HEK293T (cell line): ENCODE data around the gene NDUFC2.

ENCODE experiments used
- CTCF ChIA-PET: fragments of 350-600 bp; formaldehyde crosslinking; extraction: SDS; loops from one replicate; lab custom pipeline; 2021; ENCODE audit warnings: antibody characterized with exemption, inconsistent platforms; lab: Yijun Ruan, JAX
- POLR2A ChIA-PET: fragments of 350-600 bp; formaldehyde crosslinking; extraction: SDS; loops from one replicate; lab custom pipeline; 2020; ENCODE audit warnings: antibody characterized with exemption, inconsistent platforms; lab: Yijun Ruan, JAX
- DNase-seq: peaks from one replicate; pipeline ENCODE4 v3.0.0; 2012; ENCODE audit warnings: mixed read lengths; ENCODE audit errors: extremely low spot score
- ARNT ChIP-seq: fragments of 450-650 bp; IDR thresholded peaks from 2 replicates; pipeline ENCODE4 v1.6.1; 2017; ENCODE audit warnings: mild to moderate bottlenecking
- CTBP1 ChIP-seq: fragments of 450-650 bp; IDR thresholded peaks from 2 replicates; pipeline ENCODE4 v1.6.1; 2016; ENCODE audit warnings: borderline replicate concordance
- ELF4 ChIP-seq: fragments of 450-650 bp; IDR thresholded peaks from 2 replicates; pipeline ENCODE4 v1.6.1; 2017; ENCODE audit warnings: antibody characterized with exemption
- FOXA1 ChIP-seq: fragments of 450-650 bp; IDR thresholded peaks from 2 replicates; pipeline ENCODE4 v1.6.1; 2016; ENCODE audit warnings: mild to moderate bottlenecking
- FOXK2 ChIP-seq: fragments of 450-650 bp; IDR thresholded peaks from 2 replicates; pipeline ENCODE4 v1.6.1; 2016; ENCODE audit warnings: mild to moderate bottlenecking
- FOXM1 ChIP-seq: fragments of 450-650 bp; IDR thresholded peaks from 2 replicates; pipeline ENCODE4 v1.6.1; 2017; ENCODE audit warnings: mild to moderate bottlenecking, borderline replicate concordance
- L3MBTL2 ChIP-seq: fragments of 450-650 bp; conservative IDR thresholded peaks from 2 replicates; pipeline ENCODE4 v1.6.1; 2016; ENCODE audit warnings: mild to moderate bottlenecking
- LEF1 ChIP-seq: fragments of 450-650 bp; IDR thresholded peaks from 2 replicates; pipeline ENCODE4 v1.6.1; 2017; ENCODE audit warnings: mild to moderate bottlenecking, borderline replicate concordance
- NFRKB ChIP-seq: fragments of 450-650 bp; IDR thresholded peaks from 2 replicates; pipeline ENCODE4 v1.6.1; 2016; ENCODE audit warnings: mild to moderate bottlenecking, moderate library complexity
- PKNOX1 ChIP-seq: fragments of 450-650 bp; IDR thresholded peaks from 2 replicates; pipeline ENCODE4 v1.6.1; 2016
- SP1 ChIP-seq: fragments of 450-650 bp; IDR thresholded peaks from 2 replicates; pipeline ENCODE4 v1.6.1; 2017
- SUZ12 ChIP-seq: fragments of 450-650 bp; IDR thresholded peaks from 2 replicates; pipeline ENCODE4 v1.6.1; 2016; ENCODE audit warnings: mild to moderate bottlenecking
- TARDBP ChIP-seq: fragments of 450-650 bp; IDR thresholded peaks from 2 replicates; pipeline ENCODE4 v1.6.1; 2016
- ZNF384 ChIP-seq: fragments of 450-650 bp; IDR thresholded peaks from 2 replicates; pipeline ENCODE4 v1.6.1; 2016

NDUFC2 gene

GRCh38 chr11:78021611-78022010 is 58.1 kb downstream of the NDUFC2 start:
- CTCF ChIA-PET, result no interaction called here
- POLR2A ChIA-PET, result no interaction called here
- DNase-seq, result no peak
- TF ChIP-seq LEF1 (no peak), ARNT (no peak), SP1 (no peak), FOXK2 (no peak), SUZ12 (no peak), ELF4 (no peak)

GRCh38 chr11:78020246-78020645 is 59.4 kb downstream of the NDUFC2 start:
- ChIA-PET POLR2A (interaction anchor here (1.3 kb wide), 1 partner anchor 25 kb away, joined by 5 read pairs; the partner anchor contains the start of gene INTS4), CTCF (no interaction called here)
- DNase-seq, result no peak
- TF ChIP-seq NFRKB, result no peak
- TF ChIP-seq ARNT, result no peak
- no peak for TF ChIP-seq TARDBP
- TF ChIP-seq FOXA1, result no peak
- no peak for TF ChIP-seq LEF1
- TF ChIP-seq L3MBTL2, result no peak
- no peak for TF ChIP-seq FOXK2
- no peak for TF ChIP-seq PKNOX1
- TF ChIP-seq SUZ12, result no peak
- TF ChIP-seq ZNF384, result no peak
- TF ChIP-seq CTBP1, result no peak
- TF ChIP-seq ELF4, result no peak

- CTCF ChIA-PET, result no interaction called here
Observed at GRCh38 chr11:78019808-78020207, 59.9 kb downstream of the NDUFC2 start.

More at GRCh38 chr11:78019808-78020207, 59.9 kb downstream of the NDUFC2 start:
- no peak for DNase-seq
- no peak for TF ChIP-seq SUZ12
- no peak for TF ChIP-seq FOXM1
- TF ChIP-seq PKNOX1, result no peak
- no peak for TF ChIP-seq L3MBTL2
- TF ChIP-seq SP1, result no peak
- TF ChIP-seq CTBP1, result no peak
- POLR2A ChIA-PET, result interaction anchor here (1.3 kb wide), 1 partner anchor 25 kb away, joined by 5 read pairs; the partner anchor contains the start of gene INTS4
